ENCODE data around the gene ODC1.

DNA sequence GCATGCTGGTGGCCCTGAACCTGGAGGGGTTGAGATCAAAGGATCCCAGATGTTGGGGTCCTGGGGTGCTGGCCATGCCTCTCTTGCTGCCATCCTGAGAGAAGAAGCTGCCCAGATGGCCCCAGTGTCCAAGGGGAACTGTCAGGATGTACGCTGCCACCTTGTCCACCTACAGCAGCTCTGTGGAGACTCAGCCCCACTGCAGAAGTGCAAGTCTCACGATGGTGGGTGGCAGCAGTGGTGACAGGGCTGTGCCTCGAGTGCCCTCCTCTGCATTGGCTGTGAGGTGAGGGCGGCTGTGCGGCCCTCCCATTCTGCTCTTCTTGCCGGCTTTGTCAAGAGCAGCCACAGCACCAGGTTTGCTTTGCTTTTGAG is 24.7 kb downstream of the ODC1 start:
- TF ChIP-seq, protein P1, sequence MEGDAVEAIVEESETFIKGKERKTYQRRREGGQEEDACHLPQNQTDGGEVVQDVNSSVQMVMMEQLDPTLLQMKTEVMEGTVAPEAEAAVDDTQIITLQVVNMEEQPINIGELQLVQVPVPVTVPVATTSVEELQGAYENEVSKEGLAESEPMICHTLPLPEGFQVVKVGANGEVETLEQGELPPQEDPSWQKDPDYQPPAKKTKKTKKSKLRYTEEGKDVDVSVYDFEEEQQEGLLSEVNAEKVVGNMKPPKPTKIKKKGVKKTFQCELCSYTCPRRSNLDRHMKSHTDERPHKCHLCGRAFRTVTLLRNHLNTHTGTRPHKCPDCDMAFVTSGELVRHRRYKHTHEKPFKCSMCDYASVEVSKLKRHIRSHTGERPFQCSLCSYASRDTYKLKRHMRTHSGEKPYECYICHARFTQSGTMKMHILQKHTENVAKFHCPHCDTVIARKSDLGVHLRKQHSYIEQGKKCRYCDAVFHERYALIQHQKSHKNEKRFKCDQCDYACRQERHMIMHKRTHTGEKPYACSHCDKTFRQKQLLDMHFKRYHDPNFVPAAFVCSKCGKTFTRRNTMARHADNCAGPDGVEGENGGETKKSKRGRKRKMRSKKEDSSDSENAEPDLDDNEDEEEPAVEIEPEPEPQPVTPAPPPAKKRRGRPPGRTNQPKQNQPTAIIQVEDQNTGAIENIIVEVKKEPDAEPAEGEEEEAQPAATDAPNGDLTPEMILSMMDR (IDR thresholded peaks at IDR 0.05; ENCODE audit: extremely low read depth in 1 of 2, insufficient read depth in 1 of 2, low read depth in 1 of 2, low read length in 2 of 2): no peak
- TF ChIP-seq POLR2A (IDR thresholded peaks at IDR 0.05; ENCODE audit: low read depth, low read length) (no peak), EZH2 (IDR thresholded peaks at IDR 0.05; ENCODE audit: borderline replicate concordance, low read depth, low read length, severe bottlenecking) (no peak), MYC (IDR thresholded peaks at IDR 0.05; ENCODE audit: low read depth, low read length) (no peak), POLR2AphosphoS5 (IDR thresholded peaks at IDR 0.05; ENCODE audit: insufficient read depth, low read depth, low read length) (no peak), FOS (IDR thresholded peaks at IDR 0.05; ENCODE audit: borderline replicate concordance, insufficient read depth, low read length) (no peak)
- TF ChIP-seq, protein P2, sequence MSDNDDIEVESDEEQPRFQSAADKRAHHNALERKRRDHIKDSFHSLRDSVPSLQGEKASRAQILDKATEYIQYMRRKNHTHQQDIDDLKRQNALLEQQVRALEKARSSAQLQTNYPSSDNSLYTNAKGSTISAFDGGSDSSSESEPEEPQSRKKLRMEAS (IDR thresholded peaks at IDR 0.05; ENCODE audit: insufficient read depth, insufficient read length): no peak
